Measurements from ENCODE around the gene GRIN2C.

DNA sequence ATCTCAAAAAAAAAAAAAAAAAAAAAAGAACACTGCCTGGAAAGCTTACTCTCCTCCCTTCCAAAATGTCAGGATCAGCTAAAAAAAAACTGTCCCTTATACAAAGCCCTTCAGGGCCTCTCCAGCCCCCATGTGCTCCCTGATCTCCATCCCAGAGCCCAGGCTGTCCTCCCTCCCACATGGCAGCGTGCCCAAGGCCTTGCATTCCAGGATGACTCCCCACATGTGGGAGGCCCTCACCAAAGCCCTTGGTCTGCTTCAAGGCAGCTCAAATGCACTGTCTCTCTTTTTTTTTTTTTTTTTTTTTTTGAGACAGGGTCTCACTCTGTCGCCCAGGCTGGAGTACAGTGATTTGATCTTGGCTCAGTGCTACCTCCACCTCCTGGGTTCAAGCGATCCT is 10.8 kb upstream of the GRIN2C start:
- TF ChIP-seq, protein P1, sequence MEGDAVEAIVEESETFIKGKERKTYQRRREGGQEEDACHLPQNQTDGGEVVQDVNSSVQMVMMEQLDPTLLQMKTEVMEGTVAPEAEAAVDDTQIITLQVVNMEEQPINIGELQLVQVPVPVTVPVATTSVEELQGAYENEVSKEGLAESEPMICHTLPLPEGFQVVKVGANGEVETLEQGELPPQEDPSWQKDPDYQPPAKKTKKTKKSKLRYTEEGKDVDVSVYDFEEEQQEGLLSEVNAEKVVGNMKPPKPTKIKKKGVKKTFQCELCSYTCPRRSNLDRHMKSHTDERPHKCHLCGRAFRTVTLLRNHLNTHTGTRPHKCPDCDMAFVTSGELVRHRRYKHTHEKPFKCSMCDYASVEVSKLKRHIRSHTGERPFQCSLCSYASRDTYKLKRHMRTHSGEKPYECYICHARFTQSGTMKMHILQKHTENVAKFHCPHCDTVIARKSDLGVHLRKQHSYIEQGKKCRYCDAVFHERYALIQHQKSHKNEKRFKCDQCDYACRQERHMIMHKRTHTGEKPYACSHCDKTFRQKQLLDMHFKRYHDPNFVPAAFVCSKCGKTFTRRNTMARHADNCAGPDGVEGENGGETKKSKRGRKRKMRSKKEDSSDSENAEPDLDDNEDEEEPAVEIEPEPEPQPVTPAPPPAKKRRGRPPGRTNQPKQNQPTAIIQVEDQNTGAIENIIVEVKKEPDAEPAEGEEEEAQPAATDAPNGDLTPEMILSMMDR (IDR thresholded peaks at IDR 0.05), result no peak
- no peak for TF ChIP-seq EZH2 (IDR thresholded peaks at IDR 0.05; ENCODE audit: borderline replicate concordance, insufficient read depth, low read depth, low read length, poor library complexity, severe bottlenecking)
